GM18868 (cell line): ENCODE data around the gene GABBR2.

Source experiments
- ATAC-seq: cut with Tn5 transposase; IDR thresholded peaks from one replicate; pipeline ENCODE4 v1.9.1; 2021; ENCODE audit warnings: mild to moderate bottlenecking, moderate library complexity; ENCODE audit not compliant: unreplicated experiment

Gene GABBR2

GRCh38 chr9:98455256-98456155 lies 253.2 kb downstream of the GABBR2 start:
- no peak for ATAC-seq

GRCh38 chr9:98453589-98454311 lies 255.0 kb downstream of the GABBR2 start:
- ATAC-seq = no peak

GRCh38 chr9:98451576-98451975 lies 257.2 kb downstream of the GABBR2 start:
- ATAC-seq = no peak

DNA sequence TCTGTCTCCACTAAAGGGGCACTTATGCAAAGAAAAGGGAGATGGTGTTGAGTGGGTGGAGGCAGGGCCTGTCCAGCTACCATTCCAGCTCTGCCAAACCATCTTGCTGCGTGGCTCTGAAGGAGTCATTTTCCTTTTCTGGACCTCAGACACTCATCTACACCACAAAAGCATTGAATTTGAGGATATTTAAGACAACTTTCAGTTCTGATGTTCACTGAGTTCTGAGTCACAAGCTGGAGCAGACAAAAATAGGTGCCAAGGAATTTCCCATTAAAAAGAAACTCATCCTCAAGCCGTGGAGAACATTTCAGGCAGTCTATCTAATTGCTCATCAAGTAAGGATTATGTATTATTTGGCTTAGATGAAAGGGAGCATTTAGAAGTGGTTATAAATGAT lies 258.2 kb downstream of the GABBR2 start:
- no peak for ATAC-seq

DNA sequence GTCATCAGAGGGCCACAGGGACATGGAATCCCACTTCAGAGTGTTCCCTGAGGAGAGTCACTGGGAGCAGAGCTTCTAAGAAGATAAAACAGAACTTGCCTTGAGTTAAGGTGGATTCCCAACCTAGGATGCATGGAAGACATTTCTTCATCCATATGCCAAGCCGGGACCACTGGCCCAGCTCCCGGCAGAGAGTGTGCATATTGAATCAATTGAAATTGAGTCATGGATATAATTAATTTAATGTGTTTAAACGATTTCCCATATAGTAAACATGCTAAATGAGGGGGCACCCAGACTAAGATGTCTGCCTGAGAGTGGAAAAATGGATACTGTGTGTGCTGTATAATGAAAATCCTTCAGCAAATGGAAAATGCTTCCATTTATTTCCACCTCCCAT lies 258.9 kb downstream of the GABBR2 start:
- ATAC-seq = no peak

- no peak for ATAC-seq
These were observed 263.2 kb downstream of the GABBR2 start for GRCh38 chr9:98445576-98445975.

GRCh38 chr9:98444601-98445000 lies 264.1 kb downstream of the GABBR2 start:
- no peak for ATAC-seq

- no peak for ATAC-seq
These were observed 266.2 kb downstream of the GABBR2 start for GRCh38 chr9:98442541-98442940.

GRCh38 chr9:98442114-98442513 lies 266.6 kb downstream of the GABBR2 start:
- no peak for ATAC-seq

GRCh38 chr9:98438666-98439065 lies 270.1 kb downstream of the GABBR2 start:
- ATAC-seq = no peak

GRCh38 chr9:98437458-98438034 lies 271.2 kb downstream of the GABBR2 start:
- ATAC-seq = no peak

DNA sequence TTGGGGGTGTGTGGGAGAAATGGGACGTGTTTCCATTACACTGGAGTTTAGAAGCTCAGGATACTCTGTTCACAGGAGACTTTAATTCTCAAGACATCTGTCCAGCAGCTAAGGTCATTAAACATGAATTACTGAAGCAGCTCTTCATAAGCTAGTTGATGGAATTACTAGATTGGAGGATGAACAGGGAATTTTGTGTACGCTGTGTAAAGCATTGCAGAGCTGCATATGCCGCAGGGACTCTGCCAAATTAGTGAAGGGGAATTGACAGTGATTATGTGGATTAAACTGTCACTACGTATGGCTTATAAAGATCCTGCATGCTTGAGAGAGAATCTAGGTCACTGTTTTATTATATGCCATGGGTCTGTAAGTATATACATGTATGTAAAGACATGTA lies 275.8 kb downstream of the GABBR2 start:
- ATAC-seq = no peak

- no peak for ATAC-seq
These were observed 276.6 kb downstream of the GABBR2 start for GRCh38 chr9:98432134-98432533.

- no peak for ATAC-seq
These were observed 278.0 kb downstream of the GABBR2 start for GRCh38 chr9:98430535-98431292.

GRCh38 chr9:98429613-98430012 lies 279.1 kb downstream of the GABBR2 start:
- ATAC-seq = no peak

DNA sequence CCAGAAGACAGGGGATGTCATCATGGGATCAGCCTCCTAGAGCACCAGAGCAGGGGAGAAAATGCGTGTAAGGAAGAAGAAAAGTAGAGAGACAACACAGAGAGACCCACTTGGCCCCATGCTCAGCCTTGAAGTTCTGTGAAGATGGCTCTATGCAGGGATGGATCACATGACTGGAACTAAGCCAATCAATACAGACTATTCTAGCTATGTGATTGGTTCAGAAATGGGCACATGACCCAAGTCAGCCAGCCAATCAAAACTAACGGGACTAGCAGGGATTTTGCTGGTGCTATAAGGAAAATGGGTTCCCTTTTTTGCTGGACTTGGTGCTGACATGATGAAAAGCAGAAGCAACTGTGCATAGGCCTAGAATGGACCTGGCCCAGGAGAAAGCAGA lies 280.3 kb downstream of the GABBR2 start:
- no peak for ATAC-seq

DNA sequence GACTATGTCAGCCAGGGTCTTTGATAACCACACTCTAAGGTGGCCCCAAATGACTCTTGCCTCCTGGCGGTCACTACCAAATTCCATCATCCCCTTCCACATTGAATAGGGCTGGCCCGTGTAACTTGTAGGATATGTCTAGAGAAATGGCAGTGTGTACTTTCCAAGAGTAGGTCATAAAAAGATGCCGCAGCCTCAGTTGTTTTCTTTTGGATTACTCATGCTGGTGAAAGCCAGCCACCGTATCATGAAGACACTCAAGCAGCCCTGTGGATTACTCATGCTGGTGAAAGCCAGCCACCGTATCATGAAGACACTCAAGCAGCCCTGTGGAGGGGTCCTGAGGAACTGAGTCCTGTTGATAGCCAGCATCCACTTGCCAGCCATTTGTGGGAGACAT lies 281.2 kb downstream of the GABBR2 start:
- no peak for ATAC-seq

- ATAC-seq = no peak
These were observed 283.7 kb downstream of the GABBR2 start for GRCh38 chr9:98425079-98425478.

DNA sequence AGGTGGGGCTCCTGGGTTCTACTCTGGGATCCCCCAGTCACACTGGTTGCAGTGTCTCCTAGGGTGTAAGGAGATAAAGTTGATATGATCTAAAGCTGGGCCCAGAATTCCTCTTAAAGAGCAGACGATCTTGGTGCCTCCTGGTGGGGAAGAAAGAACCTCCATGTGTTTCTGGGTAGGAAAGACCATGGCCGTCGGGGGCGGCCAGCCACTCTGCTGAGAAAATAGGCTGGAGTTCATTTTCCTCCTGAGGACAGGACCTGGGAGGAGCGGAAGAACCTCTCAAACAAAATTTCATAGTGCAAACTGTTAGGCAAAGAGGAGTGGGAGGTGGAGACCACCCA lies 289.5 kb downstream of the GABBR2 start:
- ATAC-seq = no peak

GRCh38 chr9:98418578-98419259 lies 290.0 kb downstream of the GABBR2 start:
- ATAC-seq = no peak
